Measurements from ENCODE around the gene SPDYE18.
"Not testable (repeated sequence)": the region's sequence is repeated elsewhere in the genome, so short reads cannot be mapped to it uniquely, and the experiment has no call there.

The SPDYE18 gene

DNA sequence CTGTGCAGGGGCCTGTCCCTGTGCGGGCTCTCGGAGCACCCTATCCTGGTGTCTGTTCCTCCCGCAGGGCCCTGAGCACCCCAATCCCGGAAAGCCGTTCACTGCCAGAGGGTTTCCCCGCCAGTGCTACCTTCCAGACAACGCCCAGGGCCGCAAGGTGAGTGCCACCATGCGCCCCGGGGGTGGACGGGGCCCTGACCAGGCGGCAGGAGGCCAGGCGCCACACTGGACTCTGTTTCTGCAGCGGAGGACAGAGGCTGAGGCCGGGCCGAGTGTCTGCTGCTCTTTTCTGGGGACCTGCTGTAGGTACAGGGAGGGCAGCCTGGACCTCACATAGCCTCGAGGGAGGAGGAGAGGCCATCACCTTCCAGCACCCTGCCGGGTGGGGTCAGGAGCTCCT lies 58.2 kb downstream of the SPDYE18 start:
- DNase-seq = not testable (repeated sequence)

DNA sequence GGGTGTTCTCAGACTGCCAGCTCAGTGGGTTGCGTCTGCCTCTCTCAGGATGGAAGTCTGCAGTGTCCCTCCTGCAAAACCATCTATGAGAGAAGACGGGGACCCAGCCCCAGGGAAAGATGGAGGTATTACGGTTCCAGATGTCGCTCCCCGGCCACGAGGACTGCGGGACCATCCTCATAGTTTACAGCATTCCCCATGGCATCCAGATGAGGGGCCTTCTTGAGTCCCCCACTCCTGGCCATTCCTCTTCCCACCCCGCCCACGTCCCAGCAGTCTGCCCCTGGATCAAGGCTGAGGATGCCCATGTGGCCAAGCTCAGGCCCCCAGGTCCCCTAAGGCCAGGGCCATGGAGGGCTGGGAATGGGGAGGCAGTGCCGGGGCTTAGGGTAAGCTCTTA lies 59.1 kb downstream of the SPDYE18 start:
- DNase-seq = not testable (repeated sequence)

DNA sequence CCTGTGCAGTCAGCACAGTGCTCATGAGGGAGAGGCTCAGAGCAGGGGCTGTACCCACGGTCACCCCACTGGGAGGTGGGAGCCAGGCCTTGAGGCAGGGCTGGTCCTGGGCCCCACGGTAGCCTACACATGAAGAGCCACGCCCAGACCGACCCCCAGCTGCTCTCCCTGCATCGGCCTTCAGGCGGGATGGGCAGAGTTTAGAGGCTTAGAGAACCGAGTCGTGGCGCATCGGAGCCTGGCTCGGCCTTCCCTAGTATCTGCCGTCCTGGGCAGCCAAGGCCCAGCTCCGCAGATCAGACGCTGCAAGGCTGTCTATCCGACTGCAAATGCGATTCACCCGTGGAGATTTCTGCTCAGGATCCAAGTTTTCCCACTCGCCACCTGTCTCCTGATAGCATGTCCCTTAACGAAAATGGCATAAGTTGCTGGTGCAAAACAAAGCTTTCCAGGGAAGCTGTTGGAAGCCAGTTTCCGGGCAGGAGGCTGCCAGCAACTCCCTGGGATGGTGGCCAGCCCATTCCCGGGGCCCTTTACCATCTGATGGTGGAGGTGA lies 59.6 kb downstream of the SPDYE18 start:
- DNase-seq = not testable (repeated sequence)

DNA sequence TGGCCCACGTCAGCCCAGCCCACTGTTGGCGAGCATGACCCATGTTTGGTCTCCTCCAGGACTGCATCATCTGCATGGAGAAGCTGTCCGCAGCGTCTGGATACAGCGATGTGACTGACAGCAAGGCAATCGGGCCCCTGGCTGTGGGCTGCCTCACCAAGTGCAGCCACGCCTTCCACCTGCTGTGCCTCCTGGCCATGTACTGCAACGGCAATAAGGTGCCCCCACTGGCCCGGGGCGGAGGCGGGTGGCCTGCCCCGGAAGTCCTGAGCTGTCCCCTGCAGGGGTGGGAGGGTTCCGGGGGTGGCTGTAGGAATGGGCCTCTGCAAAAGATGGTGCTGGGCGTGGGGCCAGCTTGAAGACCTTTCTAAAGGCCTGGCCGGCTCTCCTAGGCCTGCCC lies 60.3 kb downstream of the SPDYE18 start:
- not testable (repeated sequence) for DNase-seq

Measured in activated naive CD4-positive, alpha-beta T cell treated with Interleukin-2 at 50 U/mL for 16 hours (primary cell).